Measurements from ENCODE around the gene SEL1L3.
"Not testable (repeated sequence)": the region's sequence is repeated elsewhere in the genome, so short reads cannot be mapped to it uniquely, and the experiment has no call there.

SEL1L3 gene

DNA sequence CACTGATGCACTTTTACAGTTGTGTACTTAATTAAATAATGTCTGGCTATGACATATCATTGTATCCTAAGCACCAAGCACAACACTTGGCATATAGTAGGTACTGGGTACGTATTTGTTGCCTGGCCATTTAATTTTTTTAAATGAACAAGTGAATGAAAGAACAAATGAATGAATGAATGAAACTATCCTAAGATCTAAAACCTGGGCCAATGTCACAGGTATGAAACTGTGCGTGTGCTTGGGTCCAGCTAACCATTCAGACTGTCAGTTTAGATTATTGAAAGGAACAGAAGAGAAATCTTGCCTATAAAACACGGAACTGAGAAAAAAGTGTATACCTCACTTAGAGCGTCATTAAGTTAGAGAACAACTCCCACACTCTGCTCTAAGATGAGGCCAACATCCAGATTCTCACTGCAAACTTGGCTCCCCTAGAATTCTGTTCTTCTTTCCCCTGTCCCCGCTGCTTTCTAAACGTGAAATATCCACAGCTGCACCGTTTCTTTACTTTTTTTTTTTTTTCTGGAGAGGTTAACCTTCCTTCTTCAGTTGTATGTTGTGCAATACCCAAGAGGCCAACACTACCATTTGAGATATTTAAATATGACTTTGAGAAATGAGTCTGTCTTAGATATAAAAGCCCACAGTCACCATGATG lies 17.3 kb upstream of the SEL1L3 start:
- DNase-seq (ENCODE audit: low read depth in 1 of 2, low spot score in 1 of 2), result no peak

GRCh38 chr4:25879587-25879986 lies 16.8 kb upstream of the SEL1L3 start:
- DNase-seq (ENCODE audit: low read depth in 1 of 2, low spot score in 1 of 2), result no peak

DNA sequence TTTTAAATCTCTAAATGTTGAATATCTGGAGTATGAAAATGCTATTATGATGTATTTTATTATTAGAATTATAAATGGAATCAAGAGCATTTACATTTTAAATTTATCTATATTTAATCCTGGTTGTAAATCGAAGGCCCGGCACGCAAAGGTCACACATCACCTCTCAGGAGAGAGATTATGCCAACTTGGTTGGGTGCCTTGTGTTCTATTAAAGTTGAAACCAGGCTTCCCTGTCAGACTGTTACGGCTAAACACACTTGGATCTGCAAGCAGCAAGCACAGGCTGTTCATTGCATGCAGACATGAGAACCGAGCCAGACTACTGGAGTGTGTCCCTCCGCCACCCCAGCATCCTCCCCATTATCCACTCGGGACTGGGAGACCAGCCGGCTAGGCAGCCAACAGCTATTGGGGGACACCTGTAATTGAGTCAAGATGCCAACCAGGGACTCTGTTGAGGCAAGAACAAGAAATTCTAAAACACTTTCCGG lies 16.4 kb upstream of the SEL1L3 start:
- DNase-seq (ENCODE audit: low read depth in 1 of 2, low spot score in 1 of 2), result no peak

GRCh38 chr4:25878676-25879075 lies 15.9 kb upstream of the SEL1L3 start:
- DNase-seq (ENCODE audit: low read depth in 1 of 2, low spot score in 1 of 2), result no peak

- DNase-seq (ENCODE audit: low read depth in 1 of 2, low spot score in 1 of 2), result no peak
These were observed 12.5 kb upstream of the SEL1L3 start for GRCh38 chr4:25875281-25875745.

GRCh38 chr4:25874655-25875054 lies 11.9 kb upstream of the SEL1L3 start:
- DNase-seq (ENCODE audit: low read depth in 1 of 2, low spot score in 1 of 2), result no peak

DNA sequence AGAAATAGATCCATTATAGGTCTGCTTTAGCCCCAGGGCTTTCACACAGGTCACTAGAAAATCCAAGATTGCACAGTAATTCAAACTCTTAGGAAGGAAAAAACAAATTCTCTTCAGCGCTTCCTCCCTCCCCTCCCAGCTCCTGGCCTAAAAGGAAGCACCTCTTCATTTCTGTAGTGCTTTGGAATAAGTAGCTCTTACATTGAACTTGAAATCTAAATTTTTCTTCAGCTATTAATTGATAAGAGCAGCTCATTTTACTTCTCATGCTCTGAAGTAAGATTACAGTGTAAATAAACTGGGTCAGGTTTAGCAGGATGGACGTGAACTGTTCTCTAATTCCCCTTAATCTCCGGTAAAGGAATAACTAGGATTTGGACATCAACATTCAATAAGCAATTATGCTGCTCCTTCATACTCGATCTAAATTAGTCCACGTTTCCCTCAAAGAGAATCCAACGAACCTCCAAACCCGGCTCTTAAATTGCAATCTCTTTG lies 10.9 kb upstream of the SEL1L3 start:
- no peak for DNase-seq (ENCODE audit: low read depth in 1 of 2, low spot score in 1 of 2)

DNA sequence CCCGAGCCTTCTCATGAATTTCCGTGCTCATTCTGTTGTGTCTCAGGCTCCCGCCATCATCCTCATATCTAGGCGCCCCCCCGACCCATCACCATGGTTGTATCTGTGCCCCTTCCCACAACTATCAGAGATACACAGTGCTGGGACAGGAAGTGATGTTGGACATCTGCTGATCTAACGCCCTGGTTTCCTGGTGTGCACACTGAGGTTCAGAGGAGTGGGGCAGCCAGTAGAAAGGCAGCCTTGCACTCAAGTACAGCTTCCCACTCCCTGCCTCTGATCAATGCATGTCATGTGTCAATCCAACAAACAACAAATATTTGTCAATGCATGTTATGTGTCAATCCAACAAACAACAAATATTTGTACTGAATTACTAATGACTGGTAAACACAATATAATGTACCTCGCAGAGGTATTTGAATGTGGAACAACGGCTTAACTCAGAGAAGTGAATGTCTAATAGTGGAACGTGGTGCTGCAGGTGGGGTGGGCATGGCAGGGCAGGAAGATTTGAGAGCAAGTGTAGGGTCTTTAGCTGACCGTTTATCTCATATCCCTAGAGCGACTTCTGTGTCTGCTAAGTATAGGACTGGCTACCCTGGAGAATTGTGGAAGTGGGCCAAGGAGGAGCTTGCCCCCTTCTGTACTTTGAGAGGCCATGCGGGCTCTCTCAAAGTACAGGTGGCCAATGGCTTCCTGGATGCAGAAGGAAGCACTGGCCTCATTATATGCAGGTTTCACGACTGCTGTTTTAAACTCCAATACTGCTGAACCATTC lies 10.3 kb upstream of the SEL1L3 start:
- no peak for DNase-seq (ENCODE audit: low read depth in 1 of 2, low spot score in 1 of 2)

GRCh38 chr4:25870081-25870480 lies 7.3 kb upstream of the SEL1L3 start:
- DNase-seq (ENCODE audit: low read depth in 1 of 2, low spot score in 1 of 2), result no peak

GRCh38 chr4:25867781-25868294 lies 5.0 kb upstream of the SEL1L3 start:
- DNase-seq (ENCODE audit: low read depth in 1 of 2, low spot score in 1 of 2), result no peak

DNA sequence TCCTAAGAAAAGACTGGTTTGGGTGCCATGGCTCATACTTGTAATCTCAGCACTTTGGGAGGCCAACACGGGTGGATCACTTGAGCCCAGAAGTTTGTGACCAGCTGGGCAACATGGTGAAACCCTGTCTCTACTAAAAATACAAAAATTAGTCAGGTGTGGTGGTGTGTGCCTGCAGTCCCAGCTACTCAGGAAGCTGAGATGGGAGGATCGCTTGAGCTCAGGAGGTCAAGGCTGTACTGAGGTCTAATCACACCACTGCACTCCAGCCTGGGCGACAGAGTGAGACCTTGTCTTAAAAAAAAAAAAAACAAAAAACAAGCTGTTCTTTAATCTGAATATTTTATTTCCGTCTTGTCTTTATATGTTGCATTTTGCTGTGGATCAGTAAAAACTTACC lies 3.6 kb upstream of the SEL1L3 start:
- DNase-seq (ENCODE audit: low read depth in 1 of 2, low spot score in 1 of 2), result not testable (repeated sequence)

- no peak for DNase-seq (ENCODE audit: low read depth in 1 of 2, low spot score in 1 of 2)
These were observed 2.8 kb upstream of the SEL1L3 start for GRCh38 chr4:25865586-25865985.

GRCh38 chr4:25863831-25864418 lies 1.1 kb upstream of the SEL1L3 start:
- no peak for DNase-seq (ENCODE audit: low read depth in 1 of 2, low spot score in 1 of 2)

DNA sequence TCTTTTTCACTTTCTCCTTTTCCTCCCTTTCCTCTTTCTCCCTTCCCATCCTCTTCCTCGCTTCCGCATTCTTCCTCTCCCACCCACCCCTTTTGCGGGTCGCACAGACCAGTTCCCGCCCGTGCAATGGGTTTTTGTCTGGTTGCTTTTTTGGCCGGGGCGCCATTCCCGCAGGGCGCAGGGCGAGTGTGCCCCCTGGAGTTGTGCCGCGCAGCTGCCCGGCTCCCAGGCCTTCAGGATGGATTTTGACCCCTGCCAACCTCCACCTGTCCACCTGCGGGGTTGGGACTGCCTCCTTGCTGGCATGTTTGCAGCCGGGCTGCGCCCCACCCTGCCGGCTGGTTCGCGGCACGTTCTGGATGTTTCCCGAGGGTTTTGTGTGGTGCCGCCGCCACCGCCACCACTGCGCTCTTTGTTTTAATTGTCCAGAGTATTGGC lies 578 bp upstream of the SEL1L3 start:
- DNase-seq (ENCODE audit: low read depth in 1 of 2, low spot score in 1 of 2), result no peak

DNA sequence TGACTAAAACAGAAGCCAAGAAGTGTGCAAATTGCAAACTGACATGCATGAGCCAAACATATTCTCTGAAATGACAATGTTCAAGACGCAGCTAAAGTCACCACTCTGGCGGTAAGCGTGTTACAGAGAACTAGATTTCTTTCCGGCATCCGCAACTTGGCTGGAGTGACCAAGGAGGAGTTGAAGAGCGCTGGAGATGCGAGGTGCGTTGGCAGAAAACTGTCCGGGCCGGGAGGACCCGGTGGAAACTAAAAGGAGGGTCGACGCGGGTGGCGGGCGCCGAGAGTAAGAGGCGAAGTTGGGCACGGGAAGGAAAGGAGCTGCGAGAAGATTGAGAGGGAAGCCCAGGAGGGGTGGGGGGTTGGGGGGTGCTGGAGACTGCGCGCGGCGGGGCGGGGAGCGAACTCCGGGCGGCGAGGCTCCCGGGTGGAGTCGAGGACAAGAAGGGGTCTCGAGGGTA lies 807 bp downstream of the SEL1L3 start:
- DNase-seq (ENCODE audit: low read depth in 1 of 2, low spot score in 1 of 2), result no peak

GRCh38 chr4:25861280-25861950 lies 1.4 kb downstream of the SEL1L3 start:
- DNase-seq (ENCODE audit: low read depth in 1 of 2, low spot score in 1 of 2), result no peak

GRCh38 chr4:25860586-25861279 lies 2.1 kb downstream of the SEL1L3 start:
- DNase-seq (ENCODE audit: low read depth in 1 of 2, low spot score in 1 of 2), result no peak

- DNase-seq (ENCODE audit: low read depth in 1 of 2, low spot score in 1 of 2), result no peak
These were observed 3.2 kb downstream of the SEL1L3 start for GRCh38 chr4:25859429-25860148.

GRCh38 chr4:25857851-25858400 lies 4.9 kb downstream of the SEL1L3 start:
- no peak for DNase-seq (ENCODE audit: low read depth in 1 of 2, low spot score in 1 of 2)
